Ovary (tissue), 3 donors: ENCODE measurements around the gene GPR84.
A peak's percentile ranks its signal among the peaks of the same experiment; 100 is the strongest.

Source experiments
- CTCF ChIP-seq, 3 donors: fragments of 450-650 bp in 2 of 3; fragments of 200-600 bp in 1 of 3; IDR thresholded peaks; one replicate each; pipeline versions ENCODE4 v1.5.1 to v1.8.0; 2016 to 2022; ENCODE audit warnings: antibody characterized with exemption in 3 of 3, mild to moderate bottlenecking in 1 of 3
- POLR2A ChIP-seq: fragments of 450-650 bp; IDR thresholded peaks from one replicate; pipeline ENCODE4 v1.6.1; 2017; ENCODE audit warnings: antibody characterized with exemption, mild to moderate bottlenecking, moderate library complexity
- donor health status: DM: no; HTN: no; CAD: no.

DNA sequence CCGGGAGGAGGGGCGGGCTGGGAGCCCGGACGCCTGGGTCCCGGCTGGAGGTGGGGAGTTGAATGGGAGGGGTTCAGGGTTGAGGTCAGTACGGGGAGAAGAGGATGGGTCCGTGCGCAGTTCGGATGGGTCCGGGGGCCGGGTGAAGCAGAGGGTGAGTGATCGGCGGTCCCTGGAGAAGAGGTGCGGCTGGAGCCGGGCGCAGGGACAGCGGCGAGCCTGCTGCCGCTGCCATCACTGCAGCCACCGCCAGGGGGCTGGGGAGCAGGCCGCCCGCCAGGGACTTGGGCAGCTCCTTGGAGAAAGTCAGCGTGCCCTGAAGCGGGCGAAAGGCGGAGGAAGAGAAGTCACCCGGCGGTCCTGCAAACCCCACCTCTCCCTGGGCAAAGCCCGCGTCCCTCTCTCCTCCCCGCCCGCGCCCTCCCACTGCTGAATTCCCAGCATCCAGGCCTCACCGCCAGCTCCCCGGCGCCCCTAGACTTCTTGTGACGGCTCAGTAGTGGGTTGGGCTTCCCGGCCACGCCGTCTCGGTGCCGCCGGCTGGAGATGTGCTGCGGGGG, 6.0 kb upstream of the GPR84 start:
- TF ChIP-seq CTCF (IDR thresholded peaks at IDR 0.05) (peak; percentile 90 to 96 (median 95)), POLR2A (peak; percentile 34)
